ENCODE data around the gene PTPRN.

DNA sequence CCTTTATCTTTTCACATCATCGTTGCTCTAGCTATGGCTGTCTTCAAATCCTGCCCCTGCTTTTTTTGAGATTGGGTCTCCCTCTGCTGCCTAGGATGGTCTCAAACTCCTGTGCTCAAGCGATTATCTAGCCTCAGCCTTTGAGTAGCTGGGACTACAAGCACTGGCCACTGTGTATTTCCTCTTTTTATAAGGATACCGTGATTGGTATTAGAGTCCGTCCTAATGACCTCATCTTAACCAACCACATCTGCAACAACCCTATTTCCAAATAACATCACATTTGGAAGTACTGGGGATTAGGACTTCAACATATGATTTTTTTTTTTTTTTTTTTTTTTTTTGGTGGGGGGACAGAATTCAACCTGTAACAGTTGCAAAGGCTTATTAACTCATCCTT, 14.2 kb upstream of the PTPRN start:
- TF ChIP-seq, protein P1, sequence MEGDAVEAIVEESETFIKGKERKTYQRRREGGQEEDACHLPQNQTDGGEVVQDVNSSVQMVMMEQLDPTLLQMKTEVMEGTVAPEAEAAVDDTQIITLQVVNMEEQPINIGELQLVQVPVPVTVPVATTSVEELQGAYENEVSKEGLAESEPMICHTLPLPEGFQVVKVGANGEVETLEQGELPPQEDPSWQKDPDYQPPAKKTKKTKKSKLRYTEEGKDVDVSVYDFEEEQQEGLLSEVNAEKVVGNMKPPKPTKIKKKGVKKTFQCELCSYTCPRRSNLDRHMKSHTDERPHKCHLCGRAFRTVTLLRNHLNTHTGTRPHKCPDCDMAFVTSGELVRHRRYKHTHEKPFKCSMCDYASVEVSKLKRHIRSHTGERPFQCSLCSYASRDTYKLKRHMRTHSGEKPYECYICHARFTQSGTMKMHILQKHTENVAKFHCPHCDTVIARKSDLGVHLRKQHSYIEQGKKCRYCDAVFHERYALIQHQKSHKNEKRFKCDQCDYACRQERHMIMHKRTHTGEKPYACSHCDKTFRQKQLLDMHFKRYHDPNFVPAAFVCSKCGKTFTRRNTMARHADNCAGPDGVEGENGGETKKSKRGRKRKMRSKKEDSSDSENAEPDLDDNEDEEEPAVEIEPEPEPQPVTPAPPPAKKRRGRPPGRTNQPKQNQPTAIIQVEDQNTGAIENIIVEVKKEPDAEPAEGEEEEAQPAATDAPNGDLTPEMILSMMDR (IDR thresholded peaks at IDR 0.05) = no peak
- TF ChIP-seq POLR2A (IDR thresholded peaks at IDR 0.05) = no peak

Data from gastroesophageal sphincter (tissue), 3 donors.